ENCODE results near the gene CELF4. TPM values are rescaled to one million over a fixed set of nuclear protein-coding genes. Genes with fewer than 3 reads are reported as not detected.

The CELF4 gene
- total RNA-seq, 1 experiment from 2014 or later: not detected

DNA sequence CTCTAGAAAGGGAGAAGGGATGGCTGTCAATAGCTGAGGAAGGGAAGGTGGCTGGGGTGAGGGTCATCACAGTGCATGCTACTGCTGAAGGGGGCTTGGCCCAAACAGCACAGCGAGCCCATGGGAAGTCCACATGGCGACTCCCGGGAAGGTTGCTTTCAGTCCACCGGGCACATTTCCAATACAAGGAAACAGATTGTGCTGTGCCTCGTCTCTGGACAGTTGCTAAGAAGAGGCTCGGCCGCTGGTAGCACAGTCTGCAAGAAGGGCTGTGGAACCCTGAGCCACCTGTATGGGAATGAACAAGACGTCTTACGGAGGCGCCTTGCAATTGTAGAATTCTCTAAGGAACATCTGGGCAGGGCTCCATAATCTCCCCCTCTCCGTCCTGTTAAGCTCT is 123.1 kb downstream of the CELF4 start:
- intact Hi-C loops (cut with micrococcal nuclease; ENCODE audit: unreplicated experiment) (loop anchor here (5.0 kb wide), 1 partner anchor 95 kb away; no protein-coding TSS in a partner anchor), in situ Hi-C loops (cut with HindIII; ENCODE audit: low pct_unique_long_range_greater_than_20kb, low sequenced_read_pairs) (no loop called here)
- no TSS peak for BruUV-seq (replicated peaks)
- CTCF ChIA-PET: no interaction called here
- TF ChIP-seq, protein P1, sequence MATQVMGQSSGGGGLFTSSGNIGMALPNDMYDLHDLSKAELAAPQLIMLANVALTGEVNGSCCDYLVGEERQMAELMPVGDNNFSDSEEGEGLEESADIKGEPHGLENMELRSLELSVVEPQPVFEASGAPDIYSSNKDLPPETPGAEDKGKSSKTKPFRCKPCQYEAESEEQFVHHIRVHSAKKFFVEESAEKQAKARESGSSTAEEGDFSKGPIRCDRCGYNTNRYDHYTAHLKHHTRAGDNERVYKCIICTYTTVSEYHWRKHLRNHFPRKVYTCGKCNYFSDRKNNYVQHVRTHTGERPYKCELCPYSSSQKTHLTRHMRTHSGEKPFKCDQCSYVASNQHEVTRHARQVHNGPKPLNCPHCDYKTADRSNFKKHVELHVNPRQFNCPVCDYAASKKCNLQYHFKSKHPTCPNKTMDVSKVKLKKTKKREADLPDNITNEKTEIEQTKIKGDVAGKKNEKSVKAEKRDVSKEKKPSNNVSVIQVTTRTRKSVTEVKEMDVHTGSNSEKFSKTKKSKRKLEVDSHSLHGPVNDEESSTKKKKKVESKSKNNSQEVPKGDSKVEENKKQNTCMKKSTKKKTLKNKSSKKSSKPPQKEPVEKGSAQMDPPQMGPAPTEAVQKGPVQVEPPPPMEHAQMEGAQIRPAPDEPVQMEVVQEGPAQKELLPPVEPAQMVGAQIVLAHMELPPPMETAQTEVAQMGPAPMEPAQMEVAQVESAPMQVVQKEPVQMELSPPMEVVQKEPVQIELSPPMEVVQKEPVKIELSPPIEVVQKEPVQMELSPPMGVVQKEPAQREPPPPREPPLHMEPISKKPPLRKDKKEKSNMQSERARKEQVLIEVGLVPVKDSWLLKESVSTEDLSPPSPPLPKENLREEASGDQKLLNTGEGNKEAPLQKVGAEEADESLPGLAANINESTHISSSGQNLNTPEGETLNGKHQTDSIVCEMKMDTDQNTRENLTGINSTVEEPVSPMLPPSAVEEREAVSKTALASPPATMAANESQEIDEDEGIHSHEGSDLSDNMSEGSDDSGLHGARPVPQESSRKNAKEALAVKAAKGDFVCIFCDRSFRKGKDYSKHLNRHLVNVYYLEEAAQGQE (IDR thresholded peaks at IDR 0.05; ENCODE audit: insufficient read depth in 1 of 2, low read depth in 2 of 2, low read length in 1 of 2): no peak
- TF ChIP-seq SIN3A (IDR thresholded peaks at IDR 0.05; ENCODE audit: borderline replicate concordance, insufficient read depth, low read depth, low read length) (no peak), POLR2AphosphoS5 (IDR thresholded peaks at IDR 0.05; ENCODE audit: low read depth, low read length) (no peak), TCF7L2 (IDR thresholded peaks at IDR 0.05; ENCODE audit: low read depth, low read length) (no peak)
- TF ChIP-seq, protein P2, sequence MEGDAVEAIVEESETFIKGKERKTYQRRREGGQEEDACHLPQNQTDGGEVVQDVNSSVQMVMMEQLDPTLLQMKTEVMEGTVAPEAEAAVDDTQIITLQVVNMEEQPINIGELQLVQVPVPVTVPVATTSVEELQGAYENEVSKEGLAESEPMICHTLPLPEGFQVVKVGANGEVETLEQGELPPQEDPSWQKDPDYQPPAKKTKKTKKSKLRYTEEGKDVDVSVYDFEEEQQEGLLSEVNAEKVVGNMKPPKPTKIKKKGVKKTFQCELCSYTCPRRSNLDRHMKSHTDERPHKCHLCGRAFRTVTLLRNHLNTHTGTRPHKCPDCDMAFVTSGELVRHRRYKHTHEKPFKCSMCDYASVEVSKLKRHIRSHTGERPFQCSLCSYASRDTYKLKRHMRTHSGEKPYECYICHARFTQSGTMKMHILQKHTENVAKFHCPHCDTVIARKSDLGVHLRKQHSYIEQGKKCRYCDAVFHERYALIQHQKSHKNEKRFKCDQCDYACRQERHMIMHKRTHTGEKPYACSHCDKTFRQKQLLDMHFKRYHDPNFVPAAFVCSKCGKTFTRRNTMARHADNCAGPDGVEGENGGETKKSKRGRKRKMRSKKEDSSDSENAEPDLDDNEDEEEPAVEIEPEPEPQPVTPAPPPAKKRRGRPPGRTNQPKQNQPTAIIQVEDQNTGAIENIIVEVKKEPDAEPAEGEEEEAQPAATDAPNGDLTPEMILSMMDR (IDR thresholded peaks at IDR 0.05): no peak
- H3K27me3 ChIP-seq (ENCODE audit: control insufficient read depth, insufficient read depth, low read length): no peaks in the 10 kb centered on the region; the same call in 1 of the 2 replicates
- no peak overlapping the region for H3K27ac ChIP-seq (ENCODE audit: low read length)
- H3K4me1 ChIP-seq (ENCODE audit: control insufficient read depth, insufficient read depth, low read length): no peaks in the 10 kb centered on the region
- no peaks in the 10 kb centered on the region for H3K9me3 ChIP-seq (ENCODE audit: control insufficient read depth, insufficient read depth, low read depth, low read length)
- ATAC-seq (no peak), DNase-seq (ENCODE audit: low read depth, low spot score) (no peak)
- POLR2A ChIA-PET: no interaction called here
- no peaks in the 10 kb centered on the region for H3K36me3 ChIP-seq (ENCODE audit: control insufficient read depth, insufficient read depth, low read length)
- H3K4me3 ChIP-seq (ENCODE audit: low read depth in 2 of 2, low read length in 2 of 2): no peak overlapping the region

DNA sequence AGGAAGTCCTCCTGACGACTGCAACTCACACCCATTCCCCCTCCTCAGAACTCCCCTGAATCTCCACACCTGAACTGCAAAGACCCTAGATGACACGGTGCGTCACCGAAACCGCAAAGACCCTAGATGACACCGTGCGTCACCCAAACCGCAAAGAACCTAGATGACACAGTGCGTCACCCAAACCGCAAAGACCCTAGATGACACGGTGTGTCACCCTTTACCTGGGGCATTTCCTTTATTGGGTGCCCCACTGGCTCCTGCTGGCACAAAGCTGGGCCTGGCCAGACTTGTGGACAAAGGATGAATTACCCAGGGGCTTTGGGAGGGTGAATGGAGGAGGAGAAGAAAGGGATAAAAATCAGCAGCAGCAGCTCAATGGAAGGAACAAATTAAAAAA is 123.8 kb downstream of the CELF4 start:
- ATAC-seq (no peak), DNase-seq (ENCODE audit: low read depth, low spot score) (no peak)
- Histone ChIP-seq H3K27me3 (ENCODE audit: control insufficient read depth, insufficient read depth, low read length) (no peaks in the 10 kb centered on the region; the same call in 1 of the 2 replicates), H3K36me3 (ENCODE audit: control insufficient read depth, insufficient read depth, low read length) (no peaks in the 10 kb centered on the region), H3K9me3 (ENCODE audit: control insufficient read depth, insufficient read depth, low read depth, low read length) (no peaks in the 10 kb centered on the region), H3K27ac (ENCODE audit: low read length) (no peak overlapping the region), H3K4me1 (ENCODE audit: control insufficient read depth, insufficient read depth, low read length) (no peaks in the 10 kb centered on the region), H3K4me3 (ENCODE audit: low read depth in 2 of 2, low read length in 2 of 2) (no peak overlapping the region)
- intact Hi-C loops (cut with micrococcal nuclease; ENCODE audit: unreplicated experiment): loop anchor here (5.0 kb wide), 1 partner anchor 95 kb away; no protein-coding TSS in a partner anchor
- POLR2A ChIA-PET: no interaction called here
- in situ Hi-C loops (cut with HindIII; ENCODE audit: low pct_unique_long_range_greater_than_20kb, low sequenced_read_pairs): no loop called here
- CTCF ChIA-PET: no interaction called here
- no TSS peak for BruUV-seq (replicated peaks)
- TF ChIP-seq TCF7L2 (IDR thresholded peaks at IDR 0.05; ENCODE audit: low read depth, low read length) (no peak), SIN3A (IDR thresholded peaks at IDR 0.05; ENCODE audit: borderline replicate concordance, insufficient read depth, low read depth, low read length) (no peak), POLR2AphosphoS5 (IDR thresholded peaks at IDR 0.05; ENCODE audit: low read depth, low read length) (no peak)
- TF ChIP-seq, protein P1 (IDR thresholded peaks at IDR 0.05; ENCODE audit: insufficient read depth in 1 of 2, low read depth in 2 of 2, low read length in 1 of 2): no peak
- TF ChIP-seq, protein P2 (IDR thresholded peaks at IDR 0.05): no peak
